IPS DF 6.9 (cell line): ENCODE results near the gene SLC39A3.

Experiments used
- DNase-seq: peaks from one replicate; pipeline ENCODE4 v3.0.0-alpha.2; 2013; ENCODE audit warnings: low read depth, low spot score
- H3K27ac ChIP-seq: one replicate; pipeline ENCODE4 v1.5.1; 2013; ENCODE audit warnings: low read length, control low read depth
- H3K27me3 ChIP-seq: 2 replicates; pipeline ENCODE4 v1.6.1; 2013; ENCODE audit warnings: mild to moderate bottlenecking, low read length; ENCODE audit not compliant: control insufficient read depth, insufficient read depth
- H3K36me3 ChIP-seq: 2 replicates; pipeline ENCODE4 v1.6.1; 2013; ENCODE audit warnings: low read length; ENCODE audit not compliant: control insufficient read depth, insufficient read depth
- H3K4me1 ChIP-seq: 2 replicates; pipeline ENCODE4 v1.6.1; 2013; ENCODE audit warnings: low read length; ENCODE audit not compliant: control insufficient read depth, insufficient read depth
- H3K4me3 ChIP-seq: 2 replicates; pipeline ENCODE4 v1.5.1; 2013; ENCODE audit warnings: mild to moderate bottlenecking, low read length
- H3K9me3 ChIP-seq: 2 replicates; pipeline ENCODE4 v1.6.1; 2013; ENCODE audit warnings: low read length, inconsistent platforms; ENCODE audit not compliant: control insufficient read depth, insufficient read depth
- WGBS: extraction: QIAGEN DNeasy Blood & Tissue Kit; methylation state at CpG from one replicate; pipeline ENCODE4 v1.1.7; 2013; ENCODE audit warnings: mixed read lengths, missing lambda C conversion rate; ENCODE audit not compliant: insufficient read length, insufficient coverage; 5-methylcytosine and 5-hydroxymethylcytosine counted together

The SLC39A3 gene

DNA sequence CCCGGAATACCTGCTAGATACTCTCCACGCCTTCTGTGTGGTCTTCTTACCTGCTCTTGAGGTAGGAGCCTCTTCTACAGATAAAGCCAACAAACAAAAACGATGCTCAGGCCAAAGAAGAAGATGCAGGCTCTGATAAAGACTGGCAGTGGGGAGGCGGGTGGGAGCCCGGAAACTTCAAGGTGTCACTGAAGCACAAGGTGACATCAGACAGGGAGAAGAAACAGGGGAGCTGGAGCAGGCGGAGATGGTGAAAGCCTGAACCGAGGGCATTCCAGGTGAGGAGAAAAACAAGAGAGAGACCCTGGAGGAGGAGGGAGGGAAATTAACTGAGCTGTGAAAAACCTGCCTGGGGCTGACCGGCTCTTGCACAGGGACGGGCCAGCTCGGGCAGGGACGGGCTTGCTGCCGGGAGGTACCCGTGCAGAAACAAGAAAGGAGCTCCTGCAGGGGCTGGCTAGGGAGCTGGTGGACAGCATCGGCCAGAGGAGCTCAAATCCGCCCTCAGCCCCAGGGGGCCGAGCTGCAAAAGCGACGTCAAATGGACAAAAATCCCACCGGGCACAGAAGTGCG is 56.3 kb downstream of the SLC39A3 start:
- H3K9me3 ChIP-seq = no peaks in the 10 kb centered on the region
- WGBS = no CpG with 5 or more reads among the region's 20 CpGs

More for the DNA sequence above, 56.3 kb downstream of the SLC39A3 start:
- H3K4me3 ChIP-seq = no peak overlapping the region
- H3K36me3 ChIP-seq = no peaks in the 10 kb centered on the region
- no peaks in the 10 kb centered on the region for H3K4me1 ChIP-seq
- H3K27ac ChIP-seq = no peak overlapping the region
- no peak for DNase-seq
- no peaks in the 10 kb centered on the region for H3K27me3 ChIP-seq
